MCF 10A (cell line): Measurements from ENCODE around the gene PDIA5. TPM values are rescaled to one million over a fixed set of nuclear protein-coding genes. Genes with fewer than 3 reads are reported as not detected.

Source experiments
- BruUV-seq: library from RNA; stranded (reverse); fragments of 400-500 nt; replicated peaks from 2 replicates; lab custom pipeline; 2021; lab: Mats Ljungman, UMichigan
- CTCF ChIA-PET: fragments of 300-600 bp; sonication (Branson Sonifier 250); formaldehyde crosslinking; extraction: SDS; loops from one replicate; lab custom pipeline; 2021; ENCODE audit warnings: antibody characterized with exemption, inconsistent platforms; lab: Yijun Ruan, JAX
- POLR2A ChIA-PET: fragments of 300-600, 350-650 bp; sonication (Branson Sonifier 250); formaldehyde crosslinking; extraction: SDS; loops from one replicate; lab custom pipeline; 2020; ENCODE audit warnings: antibody characterized with exemption, inconsistent platforms; lab: Yijun Ruan, JAX
- DNase-seq: peaks from one replicate; pipeline ENCODE4 v3.0.0-alpha.2; 2018; ENCODE audit not compliant: unreplicated experiment
- H3K27ac Mint-ChIP-seq: one replicate; pipeline ENCODE4 v1.8.0; 2022; ENCODE audit warnings: mild to moderate bottlenecking, low read depth, mixed read lengths; ENCODE audit not compliant: unreplicated experiment
- H3K27me3 Mint-ChIP-seq: one replicate; pipeline ENCODE4 v1.8.0; 2022; ENCODE audit warnings: mixed read lengths; ENCODE audit not compliant: insufficient read depth, unreplicated experiment
- H3K36me3 Mint-ChIP-seq: one replicate; pipeline ENCODE4 v1.8.0; 2022; ENCODE audit warnings: mild to moderate bottlenecking, moderate library complexity, mixed read lengths; ENCODE audit not compliant: insufficient read depth, unreplicated experiment
- H3K4me1 Mint-ChIP-seq: one replicate; pipeline ENCODE4 v1.8.0; 2022; ENCODE audit warnings: mixed read lengths; ENCODE audit not compliant: insufficient read depth, unreplicated experiment
- H3K4me3 Mint-ChIP-seq: one replicate; pipeline ENCODE4 v1.8.0; 2022; ENCODE audit warnings: mild to moderate bottlenecking, moderate library complexity, mixed read lengths; ENCODE audit not compliant: unreplicated experiment
- H3K9me3 Mint-ChIP-seq: one replicate; pipeline ENCODE4 v1.8.0; 2022; ENCODE audit warnings: mixed read lengths; ENCODE audit not compliant: unreplicated experiment
- intact Hi-C: fragments of 100-400 bp; cut with micrococcal nuclease; formaldehyde crosslinking; loops from 2 replicates; pipeline ENCODE4 v1.14.1; 2022
- total RNA-seq: library from RNA; stranded (reverse); gene quantifications from 2 replicates; pipeline ENCODE4 v1.2.3, GENCODE V29; 2022
- TF ChIP-seq, protein P1 (sequence below): fragments of 200-600 bp; IDR thresholded peaks from one replicate; pipeline ENCODE4 v1.8.0; 2022; ENCODE audit warnings: antibody characterized with exemption, mild to moderate bottlenecking; ENCODE audit not compliant: unreplicated experiment

Gene PDIA5
- total RNA-seq, 1 experiment from 2014 or later, result 47.7 TPM

- H3K36me3 Mint-ChIP-seq, result no peaks in the 10 kb centered on the region
- intact Hi-C loops, result no loop called here
- no peaks in the 10 kb centered on the region for H3K27me3 Mint-ChIP-seq
- peaks cover 18% of the 10 kb centered on the region for H3K4me1 Mint-ChIP-seq
- DNase-seq, result no peak
- no peaks in the 10 kb centered on the region for H3K9me3 Mint-ChIP-seq
- no peak overlapping the region for H3K4me3 Mint-ChIP-seq
- ChIA-PET CTCF (no interaction called here), POLR2A (interaction anchor here (3.2 kb wide), 1 partner anchor 15 kb away, joined by 13 read pairs; the partner anchor contains the start of gene PDIA5)
- no TSS peak for BruUV-seq
- TF ChIP-seq, protein P1, sequence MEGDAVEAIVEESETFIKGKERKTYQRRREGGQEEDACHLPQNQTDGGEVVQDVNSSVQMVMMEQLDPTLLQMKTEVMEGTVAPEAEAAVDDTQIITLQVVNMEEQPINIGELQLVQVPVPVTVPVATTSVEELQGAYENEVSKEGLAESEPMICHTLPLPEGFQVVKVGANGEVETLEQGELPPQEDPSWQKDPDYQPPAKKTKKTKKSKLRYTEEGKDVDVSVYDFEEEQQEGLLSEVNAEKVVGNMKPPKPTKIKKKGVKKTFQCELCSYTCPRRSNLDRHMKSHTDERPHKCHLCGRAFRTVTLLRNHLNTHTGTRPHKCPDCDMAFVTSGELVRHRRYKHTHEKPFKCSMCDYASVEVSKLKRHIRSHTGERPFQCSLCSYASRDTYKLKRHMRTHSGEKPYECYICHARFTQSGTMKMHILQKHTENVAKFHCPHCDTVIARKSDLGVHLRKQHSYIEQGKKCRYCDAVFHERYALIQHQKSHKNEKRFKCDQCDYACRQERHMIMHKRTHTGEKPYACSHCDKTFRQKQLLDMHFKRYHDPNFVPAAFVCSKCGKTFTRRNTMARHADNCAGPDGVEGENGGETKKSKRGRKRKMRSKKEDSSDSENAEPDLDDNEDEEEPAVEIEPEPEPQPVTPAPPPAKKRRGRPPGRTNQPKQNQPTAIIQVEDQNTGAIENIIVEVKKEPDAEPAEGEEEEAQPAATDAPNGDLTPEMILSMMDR, result no peak
- H3K27ac Mint-ChIP-seq, result peak overlapping the region; percentile 50
These were observed 15.7 kb downstream of the PDIA5 start for GRCh38 chr3:123082370-123083065.

GRCh38 chr3:123083383-123084124 lies 16.7 kb downstream of the PDIA5 start:
- ChIA-PET POLR2A (no interaction called here), CTCF (interaction anchor here (1.0 kb wide), 1 partner anchor 16 kb away, joined by 3 read pairs; no protein-coding TSS in a partner anchor)
- intact Hi-C loops, result no loop called here
- Mint-ChIP-seq H3K9me3 (no peaks in the 10 kb centered on the region), H3K27me3 (no peaks in the 10 kb centered on the region), H3K27ac (no peak overlapping the region), H3K4me3 (no peak overlapping the region), H3K36me3 (no peaks in the 10 kb centered on the region), H3K4me1 (peaks cover 18% of the 10 kb centered on the region)
- BruUV-seq, result no TSS peak
- TF ChIP-seq, protein P1, result no peak
- DNase-seq, result no peak

DNA sequence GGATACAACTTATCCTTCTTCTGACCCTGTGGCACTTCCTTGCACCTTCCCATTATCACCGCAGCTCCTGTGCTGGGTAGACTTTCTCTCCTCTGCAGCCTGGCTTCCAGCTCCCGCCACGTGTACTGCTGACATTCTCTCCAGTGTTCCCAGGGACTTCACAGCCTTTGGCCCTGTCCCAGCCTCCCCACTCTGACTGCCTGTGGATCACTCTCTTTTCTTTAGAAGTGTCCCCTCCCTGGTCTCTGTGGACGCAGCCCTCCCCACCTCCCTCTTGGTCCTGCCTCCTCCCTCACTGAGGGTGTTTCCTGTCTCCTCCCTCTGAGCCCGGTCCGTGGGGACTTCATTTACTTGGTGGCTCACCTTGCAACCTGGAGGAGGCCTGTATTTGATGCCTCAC lies 17.4 kb downstream of the PDIA5 start:
- H3K4me3 Mint-ChIP-seq, result no peak overlapping the region
- peak overlapping the region; percentile 47 for H3K27ac Mint-ChIP-seq
- intact Hi-C loops, result no loop called here
- TF ChIP-seq, protein P1, result no peak
- no TSS peak for BruUV-seq
- H3K27me3 Mint-ChIP-seq, result no peaks in the 10 kb centered on the region
- no peaks in the 10 kb centered on the region for H3K36me3 Mint-ChIP-seq
- no peaks in the 10 kb centered on the region for H3K9me3 Mint-ChIP-seq
- ChIA-PET CTCF (interaction anchor here (1.0 kb wide), 1 partner anchor 15 kb away, joined by 3 read pairs; no protein-coding TSS in a partner anchor), POLR2A (no interaction called here)
- H3K4me1 Mint-ChIP-seq, result peaks cover 18% of the 10 kb centered on the region
- no peak for DNase-seq

GRCh38 chr3:123084738-123085237 lies 18.0 kb downstream of the PDIA5 start:
- BruUV-seq, result no TSS peak
- no peaks in the 10 kb centered on the region for H3K36me3 Mint-ChIP-seq
- H3K27ac Mint-ChIP-seq, result peak overlapping the region; percentile 47
- DNase-seq, result no peak
- no peak overlapping the region for H3K4me3 Mint-ChIP-seq
- POLR2A ChIA-PET, result no interaction called here
- no peaks in the 10 kb centered on the region for H3K9me3 Mint-ChIP-seq
- TF ChIP-seq, protein P1, result no peak
- intact Hi-C loops, result no loop called here
- peaks cover 12% of the 10 kb centered on the region for H3K4me1 Mint-ChIP-seq
- no peaks in the 10 kb centered on the region for H3K27me3 Mint-ChIP-seq
- CTCF ChIA-PET, result interaction anchor here (0.6 kb wide), 1 partner anchor 328 kb away, joined by 3 read pairs; no protein-coding TSS in a partner anchor
